B cell (primary cell): Measurements from ENCODE around the gene PPP1R10. TPM values are rescaled to one million over a fixed set of nuclear protein-coding genes. Genes with fewer than 3 reads are reported as not detected.

Source experiments
- ATAC-seq: fragments of 200-7000 bp; cut with Tn5 transposase; one replicate; pipeline ENCODE4 v1.10.0; 2021; ENCODE audit warnings: low read depth, mild to moderate bottlenecking, moderate number of reproducible peaks, moderate library complexity
- CTCF ChIA-PET: fragments of 350-600 bp; sonication (Branson Sonifier 250); formaldehyde crosslinking; loops from one replicate; lab custom pipeline; 2021; ENCODE audit warnings: antibody characterized with exemption, inconsistent platforms; lab: Charles Lee
- POLR2A ChIA-PET: fragments of 350-600 bp; sonication (Branson Sonifier 250); formaldehyde crosslinking; loops from one replicate; lab custom pipeline; 2021; ENCODE audit warnings: antibody characterized with exemption; lab: Charles Lee
- DNase-seq: peaks from one replicate; pipeline ENCODE4 v3.0.0; 2013
- H2AFZ ChIP-seq: 2 replicates; pipeline ENCODE4 v1.6.1; 2012; ENCODE audit warnings: mild to moderate bottlenecking, low read depth, low read length; ENCODE audit not compliant: insufficient read depth, poor library complexity, severe bottlenecking
- H3K27ac ChIP-seq, 2 donors: 1 replicate in 1 of 2; 2 replicates in 1 of 2; pipeline ENCODE4 v1.5.1; 2012 to 2013; ENCODE audit warnings: low read length in 2 of 2, mild to moderate bottlenecking in 2 of 2, moderate library complexity in 1 of 2
- H3K27me3 ChIP-seq, 4 experiments: fragments of 200-600 bp in 1 of 4; sonication (generic) in 1 of 4; replicated peaks in 1 of 4; 1 replicate in 2 of 4; 2 replicates in 2 of 4; pipeline versions ENCODE4 v1.6.1 to v1.7.0; 2013 to 2016; ENCODE audit warnings: low read length in 3 of 4, mild to moderate bottlenecking in 2 of 4, mixed read lengths in 1 of 4, moderate library complexity in 1 of 4; ENCODE audit not compliant: insufficient read depth in 4 of 4, control insufficient read depth in 3 of 4; ENCODE audit errors: control extremely low read depth in 1 of 4
- H3K36me3 ChIP-seq, 2 experiments: replicated peaks in 1 of 2; 1 replicate in 1 of 2; 2 replicates in 1 of 2; pipeline versions ENCODE4 v1.6.1 to v1.7.1; 2013; ENCODE audit warnings: low read length in 1 of 2; ENCODE audit not compliant: insufficient read depth in 2 of 2, control insufficient read depth in 1 of 2; ENCODE audit errors: control extremely low read depth in 1 of 2, extremely low read depth in 1 of 2
- H3K4me1 ChIP-seq, 2 donors: fragments of 200-600 bp in 1 of 2; sonication (generic) in 1 of 2; 1 replicate in 1 of 2; 2 replicates in 1 of 2; pipeline versions ENCODE4 v1.5.1 to v1.6.1; 2013 to 2017; ENCODE audit warnings: low read length in 2 of 2; ENCODE audit not compliant: control insufficient read depth in 2 of 2, insufficient read depth in 2 of 2
- H3K4me2 ChIP-seq: replicated peaks from 2 replicates; pipeline ENCODE3; 2012; ENCODE audit warnings: mild to moderate bottlenecking, low read depth, low read length; ENCODE audit not compliant: poor library complexity, severe bottlenecking
- H3K4me3 ChIP-seq, 5 experiments: fragments of 200-600 bp in 1 of 5; sonication (generic) in 1 of 5; 1 replicate in 3 of 5; 2 replicates in 2 of 5; pipeline versions ENCODE4 v1.5.1 to v1.7.0; 2011 to 2016; ENCODE audit warnings: low read length in 4 of 5, mild to moderate bottlenecking in 4 of 5, low read depth in 2 of 5, control low read depth in 1 of 5, moderate library complexity in 1 of 5; ENCODE audit not compliant: insufficient read depth in 1 of 5; ENCODE audit errors: control extremely low read depth in 1 of 5, extremely low read depth in 1 of 5
- H3K79me2 ChIP-seq: fragments of 200-600 bp; sonication (generic); one replicate; pipeline ENCODE4 v1.6.0; 2016; ENCODE audit warnings: low read length; ENCODE audit not compliant: control insufficient read depth, insufficient read depth
- H3K9ac ChIP-seq: fragments of 200-600 bp; sonication (generic); 2 replicates; pipeline ENCODE4 v1.6.1; 2017; ENCODE audit warnings: mild to moderate bottlenecking, low read length, moderate library complexity
- H3K9me3 ChIP-seq, 3 donors: one replicate each; pipeline versions ENCODE4 v1.6.1 to v1.7.1; 2013; ENCODE audit warnings: low read length in 2 of 3; ENCODE audit not compliant: control insufficient read depth in 2 of 3, insufficient read depth in 1 of 3; ENCODE audit errors: control extremely low read depth in 1 of 3
- H4K20me1 ChIP-seq: 2 replicates; pipeline ENCODE4 v1.6.0; 2012; ENCODE audit warnings: mild to moderate bottlenecking, low read length; ENCODE audit not compliant: insufficient read depth, control insufficient read depth, poor library complexity, severe bottlenecking
- H3K27ac Mint-ChIP-seq: one replicate; pipeline ENCODE4 v1.8.0; 2021; ENCODE audit warnings: mixed read lengths
- H3K27me3 Mint-ChIP-seq: one replicate; pipeline ENCODE4 v1.8.0; 2021; ENCODE audit warnings: mixed read lengths
- H3K4me1 Mint-ChIP-seq: one replicate; pipeline ENCODE4 v1.8.0; 2021; ENCODE audit warnings: mixed read lengths
- H3K4me3 Mint-ChIP-seq: one replicate; pipeline ENCODE4 v1.8.0; 2021; ENCODE audit warnings: mixed read lengths
- H3K9me3 Mint-ChIP-seq: one replicate; pipeline ENCODE4 v1.8.0; 2022; ENCODE audit warnings: mixed read lengths; ENCODE audit not compliant: insufficient read depth
- EZH2 ChIP-seq: IDR thresholded peaks from 2 replicates; pipeline ENCODE4 v1.6.1; 2012; ENCODE audit warnings: borderline replicate concordance, low read depth, mild to moderate bottlenecking, moderate library complexity, low read length; ENCODE audit not compliant: insufficient read depth, poor library complexity, severe bottlenecking
- WGBS: methylation state at CpG from one replicate; pipeline ENCODE4 v1.1.5; 2013; ENCODE audit warnings: missing lambda C conversion rate; ENCODE audit not compliant: insufficient coverage; 5-methylcytosine and 5-hydroxymethylcytosine counted together
- intact Hi-C: fragments of 100-400 bp; cut with micrococcal nuclease; formaldehyde crosslinking; loops from one replicate; pipeline ENCODE4 v1.10.0; 2022
- polyA plus RNA-seq: library from polyadenylated mRNA; depleted of rRNA; stranded (reverse); fragments of >200 nt; gene quantifications from 2 replicates; pipeline ENCODE4 v1.2.3, GENCODE V29; 2012
- total RNA-seq, 2 donors: library from RNA; stranded (reverse); fragments of 120-200 nt in 1 of 2; gene quantifications; 1 replicate in 1 of 2; 2 replicates in 1 of 2; pipeline versions ENCODE4 v1.2.3 to v1.2.4, GENCODE V29; 2013 to 2022
- TF ChIP-seq, protein P1 (sequence below): fragments of 200-600 bp; IDR thresholded peaks from one replicate; pipeline ENCODE4 v1.8.0; 2022; ENCODE audit warnings: antibody characterized with exemption, mild to moderate bottlenecking

Gene PPP1R10
- total and polyA plus RNA-seq, 2 donors (not counting 1 experiment from before 2014, with no cell fraction given), result 40.7 to 177 TPM

- Histone ChIP-seq H3K36me3 (peaks cover 9 to 52% of the 10 kb centered on the region in 2 experiments), H3K4me2 (peak overlapping the region; percentile 72), H4K20me1 (no peaks in the 10 kb centered on the region), H2AFZ (peak overlapping the region; percentile 82), H3K27me3 (no peaks in the 10 kb centered on the region), H3K9me3 (no peaks in the 10 kb centered on the region), H3K27ac (peak overlapping the region; percentile 99), H3K4me3 (peak overlapping the region; percentile 77 to 98 (median 94)), H3K4me1 (peaks cover 22 to 27% of the 10 kb centered on the region in 2 donors), H3K79me2 (peaks cover 71% of the 10 kb centered on the region), H3K9ac (peak overlapping the region; percentile 100)
- no peaks in the 10 kb centered on the region for H3K9me3 Mint-ChIP-seq
- CTCF ChIA-PET, result interaction anchor here (0.7 to 2.4 kb wide), 13 partner anchors 8 to 113 kb away, joined by 3 to 9 read pairs (median 4); partner anchors contain the start of gene MDC1
- no peaks in the 10 kb centered on the region for H3K27me3 Mint-ChIP-seq
- peak overlapping the region; percentile 92 for H3K4me3 Mint-ChIP-seq
- intact Hi-C loops, result loop anchor here (5.0 to 10.0 kb wide), 2 partner anchors 289 to 736 kb away; partner anchors contain the start of genes GTF2H4 and HLA-B
- H3K4me1 Mint-ChIP-seq, result peaks cover 27% of the 10 kb centered on the region
- 40% methylated on average over 1 of the region's 8 CpGs for WGBS
- POLR2A ChIA-PET, result interaction anchor here (0.6 to 2.0 kb wide), 13 partner anchors 8 to 502 kb away, joined by 3 to 12 read pairs (median 8); partner anchors contain the start of genes ABCF1, ATAT1, GNL1 and MDC1
- ATAC-seq, result no peak
- H3K27ac Mint-ChIP-seq, result peak overlapping the region; percentile 100
- DNase-seq, result no peak
- TF ChIP-seq, protein P1, sequence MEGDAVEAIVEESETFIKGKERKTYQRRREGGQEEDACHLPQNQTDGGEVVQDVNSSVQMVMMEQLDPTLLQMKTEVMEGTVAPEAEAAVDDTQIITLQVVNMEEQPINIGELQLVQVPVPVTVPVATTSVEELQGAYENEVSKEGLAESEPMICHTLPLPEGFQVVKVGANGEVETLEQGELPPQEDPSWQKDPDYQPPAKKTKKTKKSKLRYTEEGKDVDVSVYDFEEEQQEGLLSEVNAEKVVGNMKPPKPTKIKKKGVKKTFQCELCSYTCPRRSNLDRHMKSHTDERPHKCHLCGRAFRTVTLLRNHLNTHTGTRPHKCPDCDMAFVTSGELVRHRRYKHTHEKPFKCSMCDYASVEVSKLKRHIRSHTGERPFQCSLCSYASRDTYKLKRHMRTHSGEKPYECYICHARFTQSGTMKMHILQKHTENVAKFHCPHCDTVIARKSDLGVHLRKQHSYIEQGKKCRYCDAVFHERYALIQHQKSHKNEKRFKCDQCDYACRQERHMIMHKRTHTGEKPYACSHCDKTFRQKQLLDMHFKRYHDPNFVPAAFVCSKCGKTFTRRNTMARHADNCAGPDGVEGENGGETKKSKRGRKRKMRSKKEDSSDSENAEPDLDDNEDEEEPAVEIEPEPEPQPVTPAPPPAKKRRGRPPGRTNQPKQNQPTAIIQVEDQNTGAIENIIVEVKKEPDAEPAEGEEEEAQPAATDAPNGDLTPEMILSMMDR, result no peak
- no peak for TF ChIP-seq EZH2
These were observed 1.3 kb upstream of the PPP1R10 start for GRCh38 chr6:30618270-30618797.
